ENCODE measurements around the gene CADM2. TPM values are rescaled to one million over a fixed set of nuclear protein-coding genes. Genes with fewer than 3 reads are reported as not detected.

CADM2 gene
- total RNA-seq, 1 donor from 2014 or later: 4.2 TPM

DNA sequence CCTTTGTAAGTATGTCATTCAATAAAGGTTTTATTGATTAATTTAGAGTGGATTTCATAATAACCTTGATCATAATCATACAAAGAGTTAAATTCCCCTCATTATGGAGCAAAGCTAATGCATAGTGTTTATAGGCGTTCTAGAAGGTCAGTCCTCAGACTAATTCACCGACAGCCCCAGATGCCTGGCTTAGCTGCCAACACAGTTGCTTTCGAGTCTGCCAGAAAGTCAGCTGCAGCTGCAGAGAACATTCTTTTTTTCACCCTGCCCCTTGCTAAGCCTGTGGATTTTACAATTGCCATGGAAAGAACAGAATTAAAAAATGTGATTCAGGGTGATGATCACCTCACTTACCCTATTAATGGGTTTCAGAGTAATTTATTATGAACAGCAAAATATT, 21.2 kb downstream of the CADM2 start:
- H3K27ac ChIP-seq (ENCODE audit: low read depth, low read length): no peak overlapping the region
- no peak overlapping the region for H3K4me3 ChIP-seq (ENCODE audit: low read length in 3 of 3)
- no peaks in the 10 kb centered on the region for H3K27me3 ChIP-seq (ENCODE audit: control insufficient read depth in 3 of 3, insufficient read depth in 3 of 3, low read length in 3 of 3)
- H3K4me1 ChIP-seq (ENCODE audit: control insufficient read depth in 3 of 3, insufficient read depth in 3 of 3, low read length in 3 of 3): peaks cover 0 to 5% (median 0%) of the 10 kb centered on the region in 3 donors
- H3K36me3 ChIP-seq (ENCODE audit: control insufficient read depth in 3 of 3, insufficient read depth in 3 of 3, low read length in 3 of 3): no peaks in the 10 kb centered on the region
- no peaks in the 10 kb centered on the region for H3K9me3 ChIP-seq (ENCODE audit: control insufficient read depth in 3 of 3, low read length in 3 of 3)
- no peak overlapping the region for H3K9ac ChIP-seq (ENCODE audit: low read depth in 1 of 3, low read length in 3 of 3)

DNA sequence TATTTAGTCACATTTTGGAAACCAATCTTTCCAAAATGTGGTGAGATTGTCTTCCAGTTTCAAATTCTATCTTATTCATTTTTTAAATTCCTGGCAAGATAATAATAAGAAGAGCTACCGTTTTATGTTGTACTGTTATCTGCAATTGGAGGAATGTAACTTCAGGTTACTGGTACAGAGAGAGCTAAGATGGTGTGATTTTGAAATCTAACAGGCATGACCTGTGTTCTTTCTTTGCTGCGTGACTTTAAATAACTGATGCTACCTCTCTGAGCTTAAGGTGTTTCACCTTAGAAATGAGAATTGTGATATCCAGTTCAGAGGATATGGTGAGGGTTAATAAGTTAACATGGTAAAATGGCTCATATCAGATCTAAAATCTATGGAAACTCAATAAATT, 21.7 kb downstream of the CADM2 start:
- Histone ChIP-seq H3K9me3 (ENCODE audit: control insufficient read depth in 3 of 3, low read length in 3 of 3) (no peaks in the 10 kb centered on the region), H3K9ac (ENCODE audit: low read depth in 1 of 3, low read length in 3 of 3) (no peak overlapping the region), H3K36me3 (ENCODE audit: control insufficient read depth in 3 of 3, insufficient read depth in 3 of 3, low read length in 3 of 3) (no peaks in the 10 kb centered on the region), H3K4me1 (ENCODE audit: control insufficient read depth in 3 of 3, insufficient read depth in 3 of 3, low read length in 3 of 3) (peaks cover 0 to 5% (median 0%) of the 10 kb centered on the region in 3 donors), H3K27me3 (ENCODE audit: control insufficient read depth in 3 of 3, insufficient read depth in 3 of 3, low read length in 3 of 3) (no peaks in the 10 kb centered on the region), H3K4me3 (ENCODE audit: low read length in 3 of 3) (no peak overlapping the region), H3K27ac (ENCODE audit: low read depth, low read length) (no peak overlapping the region)

DNA sequence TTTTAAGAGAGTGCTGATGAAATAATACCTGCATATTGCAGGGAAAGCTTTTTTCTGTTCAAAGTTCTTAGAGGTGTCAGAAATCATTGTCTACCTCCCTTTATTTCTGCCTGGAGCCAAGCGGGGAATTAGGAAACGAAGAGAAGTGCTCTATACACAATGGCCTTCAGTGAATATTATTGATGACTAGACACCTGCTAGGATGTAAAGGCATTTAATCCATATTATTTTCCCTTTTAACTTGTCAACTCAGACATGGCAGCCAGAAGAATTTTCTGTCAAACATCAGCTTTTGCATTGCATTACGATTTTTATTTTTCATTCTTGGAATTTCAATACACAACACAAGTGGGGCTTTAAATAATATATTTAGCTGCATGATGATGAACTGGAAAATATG, 24.7 kb downstream of the CADM2 start:
- Histone ChIP-seq H3K9ac (ENCODE audit: low read depth in 1 of 3, low read length in 3 of 3) (no peak overlapping the region), H3K4me1 (ENCODE audit: control insufficient read depth in 3 of 3, insufficient read depth in 3 of 3, low read length in 3 of 3) (peaks cover 0 to 5% (median 0%) of the 10 kb centered on the region in 3 donors), H3K27me3 (ENCODE audit: control insufficient read depth in 3 of 3, insufficient read depth in 3 of 3, low read length in 3 of 3) (no peaks in the 10 kb centered on the region), H3K36me3 (ENCODE audit: control insufficient read depth in 3 of 3, insufficient read depth in 3 of 3, low read length in 3 of 3) (no peaks in the 10 kb centered on the region), H3K27ac (ENCODE audit: low read depth, low read length) (no peak overlapping the region), H3K9me3 (ENCODE audit: control insufficient read depth in 3 of 3, low read length in 3 of 3) (no peaks in the 10 kb centered on the region), H3K4me3 (ENCODE audit: low read length in 3 of 3) (no peak overlapping the region)

DNA sequence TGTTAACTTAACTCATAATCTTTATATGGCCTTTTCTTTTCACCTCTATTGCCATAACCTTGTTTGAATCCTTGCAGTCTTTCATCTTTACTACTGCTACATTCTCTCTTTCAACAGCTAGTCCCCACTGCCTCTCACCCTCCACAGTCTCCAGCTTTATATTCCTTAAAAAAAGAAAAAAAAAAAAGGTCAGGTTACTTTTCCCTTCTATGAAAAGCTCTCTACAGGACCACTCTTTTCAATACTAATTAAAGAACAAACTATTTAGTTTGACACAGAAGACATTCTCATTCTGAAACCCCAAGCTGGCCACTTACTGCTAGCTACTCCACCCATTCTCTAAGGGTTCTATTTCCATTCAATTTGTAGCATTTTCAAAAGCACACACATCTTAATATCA, 25.6 kb downstream of the CADM2 start:
- Histone ChIP-seq H3K9ac (ENCODE audit: low read depth in 1 of 3, low read length in 3 of 3) (no peak overlapping the region), H3K4me1 (ENCODE audit: control insufficient read depth in 3 of 3, insufficient read depth in 3 of 3, low read length in 3 of 3) (peaks cover 0 to 5% (median 0%) of the 10 kb centered on the region in 3 donors), H3K36me3 (ENCODE audit: control insufficient read depth in 3 of 3, insufficient read depth in 3 of 3, low read length in 3 of 3) (no peaks in the 10 kb centered on the region), H3K27me3 (ENCODE audit: control insufficient read depth in 3 of 3, insufficient read depth in 3 of 3, low read length in 3 of 3) (no peaks in the 10 kb centered on the region), H3K4me3 (ENCODE audit: low read length in 3 of 3) (no peak overlapping the region), H3K27ac (ENCODE audit: low read depth, low read length) (no peak overlapping the region), H3K9me3 (ENCODE audit: control insufficient read depth in 3 of 3, low read length in 3 of 3) (no peaks in the 10 kb centered on the region)

DNA sequence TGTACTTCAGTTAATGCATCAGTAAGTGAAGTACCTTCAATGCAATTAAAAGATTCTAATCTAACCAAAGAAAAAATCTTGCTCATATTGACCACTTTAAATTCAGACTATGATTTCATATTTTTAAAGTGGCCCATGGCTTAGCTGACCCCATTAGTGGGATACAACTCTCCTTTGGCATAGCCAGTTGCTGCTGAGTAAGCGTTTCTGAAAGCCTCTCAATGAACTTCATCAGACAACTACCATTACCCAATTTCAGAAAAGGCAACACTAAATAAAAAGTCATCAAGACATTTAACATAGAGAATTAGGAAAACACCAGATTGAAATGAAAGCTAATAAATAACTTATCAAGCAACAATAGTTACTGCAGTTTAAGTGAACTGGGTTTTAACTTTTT, 27.0 kb downstream of the CADM2 start:
- H3K4me3 ChIP-seq (ENCODE audit: low read length in 3 of 3): no peak overlapping the region
- H3K27me3 ChIP-seq (ENCODE audit: control insufficient read depth in 3 of 3, insufficient read depth in 3 of 3, low read length in 3 of 3): no peaks in the 10 kb centered on the region
- no peaks in the 10 kb centered on the region for H3K4me1 ChIP-seq (ENCODE audit: control insufficient read depth in 3 of 3, insufficient read depth in 3 of 3, low read length in 3 of 3)
- H3K9me3 ChIP-seq (ENCODE audit: control insufficient read depth in 3 of 3, low read length in 3 of 3): no peaks in the 10 kb centered on the region
- H3K9ac ChIP-seq (ENCODE audit: low read depth in 1 of 3, low read length in 3 of 3): no peak overlapping the region
- no peak overlapping the region for H3K27ac ChIP-seq (ENCODE audit: low read depth, low read length)
- no peaks in the 10 kb centered on the region for H3K36me3 ChIP-seq (ENCODE audit: control insufficient read depth in 3 of 3, insufficient read depth in 3 of 3, low read length in 3 of 3)

DNA sequence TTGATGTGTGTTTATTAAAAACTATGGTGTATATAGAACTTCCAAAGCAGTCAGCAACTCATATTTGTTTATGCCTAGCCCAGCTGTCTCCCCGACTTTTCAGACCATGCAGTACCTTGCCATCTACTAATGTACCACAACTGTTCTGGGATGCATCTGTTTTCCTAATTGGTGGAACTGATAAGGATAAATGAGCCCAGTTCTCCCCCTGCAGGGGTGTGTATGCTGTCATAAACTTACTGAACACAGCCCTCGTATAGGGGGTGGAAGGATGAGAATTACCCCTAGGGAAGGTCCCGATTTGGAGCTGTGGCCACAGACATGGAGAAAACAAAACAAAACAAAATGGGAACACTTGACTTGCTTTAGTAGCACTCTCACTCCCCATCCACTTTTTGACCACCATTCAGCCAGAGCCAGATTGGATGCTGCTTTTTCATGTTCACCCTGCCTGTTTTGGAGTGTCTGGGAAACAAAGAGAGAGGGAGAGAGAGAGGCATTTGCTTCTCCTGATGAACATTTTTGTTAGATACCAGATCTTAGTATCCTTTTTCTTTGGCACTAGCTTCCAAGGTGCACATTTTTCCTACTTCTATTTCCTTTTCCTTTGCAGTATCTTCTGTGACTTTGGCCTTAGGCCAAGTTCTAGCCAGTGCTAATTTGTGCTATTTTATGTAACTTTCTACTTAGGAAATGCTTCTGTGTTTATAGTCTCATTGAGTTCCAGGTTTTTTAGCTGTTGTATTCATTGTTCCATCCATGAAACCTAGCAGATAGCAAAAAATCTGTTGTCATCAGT, 29.1 kb downstream of the CADM2 start:
- no peak overlapping the region for H3K9ac ChIP-seq (ENCODE audit: low read depth in 1 of 3, low read length in 3 of 3)
- no peaks in the 10 kb centered on the region for H3K36me3 ChIP-seq (ENCODE audit: control insufficient read depth in 3 of 3, insufficient read depth in 3 of 3, low read length in 3 of 3)
- no peaks in the 10 kb centered on the region for H3K4me1 ChIP-seq (ENCODE audit: control insufficient read depth in 3 of 3, insufficient read depth in 3 of 3, low read length in 3 of 3)
- H3K9me3 ChIP-seq (ENCODE audit: control insufficient read depth in 3 of 3, low read length in 3 of 3): no peaks in the 10 kb centered on the region
- H3K27me3 ChIP-seq (ENCODE audit: control insufficient read depth in 3 of 3, insufficient read depth in 3 of 3, low read length in 3 of 3): no peaks in the 10 kb centered on the region
- no peak overlapping the region for H3K27ac ChIP-seq (ENCODE audit: low read depth, low read length)
- H3K4me3 ChIP-seq (ENCODE audit: low read length in 3 of 3): no peak overlapping the region

DNA sequence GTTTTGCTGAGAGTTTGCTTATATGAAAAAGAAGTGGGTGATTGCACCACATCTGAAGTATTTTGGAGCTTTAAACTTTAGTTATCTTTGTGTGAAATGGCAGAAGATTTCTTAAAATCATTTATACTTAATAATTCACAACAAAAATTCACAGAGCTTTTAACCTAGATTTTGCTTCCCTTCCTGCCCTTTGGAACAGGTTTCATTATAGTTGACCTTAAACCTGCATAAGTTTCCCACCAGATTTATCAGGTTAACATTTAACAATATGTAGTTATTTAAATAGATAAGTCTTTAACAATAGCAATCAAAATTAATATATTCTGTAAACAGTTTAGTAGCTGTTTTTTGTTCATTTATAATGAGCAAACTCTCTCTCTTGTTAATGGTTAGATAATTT, 30.3 kb downstream of the CADM2 start:
- no peak overlapping the region for H3K27ac ChIP-seq (ENCODE audit: low read depth, low read length)
- H3K4me1 ChIP-seq (ENCODE audit: control insufficient read depth in 3 of 3, insufficient read depth in 3 of 3, low read length in 3 of 3): no peaks in the 10 kb centered on the region
- no peaks in the 10 kb centered on the region for H3K27me3 ChIP-seq (ENCODE audit: control insufficient read depth in 3 of 3, insufficient read depth in 3 of 3, low read length in 3 of 3)
- H3K36me3 ChIP-seq (ENCODE audit: control insufficient read depth in 3 of 3, insufficient read depth in 3 of 3, low read length in 3 of 3): no peaks in the 10 kb centered on the region
- no peak overlapping the region for H3K9ac ChIP-seq (ENCODE audit: low read depth in 1 of 3, low read length in 3 of 3)
- H3K9me3 ChIP-seq (ENCODE audit: control insufficient read depth in 3 of 3, low read length in 3 of 3): no peaks in the 10 kb centered on the region
- no peak overlapping the region for H3K4me3 ChIP-seq (ENCODE audit: low read length in 3 of 3)

DNA sequence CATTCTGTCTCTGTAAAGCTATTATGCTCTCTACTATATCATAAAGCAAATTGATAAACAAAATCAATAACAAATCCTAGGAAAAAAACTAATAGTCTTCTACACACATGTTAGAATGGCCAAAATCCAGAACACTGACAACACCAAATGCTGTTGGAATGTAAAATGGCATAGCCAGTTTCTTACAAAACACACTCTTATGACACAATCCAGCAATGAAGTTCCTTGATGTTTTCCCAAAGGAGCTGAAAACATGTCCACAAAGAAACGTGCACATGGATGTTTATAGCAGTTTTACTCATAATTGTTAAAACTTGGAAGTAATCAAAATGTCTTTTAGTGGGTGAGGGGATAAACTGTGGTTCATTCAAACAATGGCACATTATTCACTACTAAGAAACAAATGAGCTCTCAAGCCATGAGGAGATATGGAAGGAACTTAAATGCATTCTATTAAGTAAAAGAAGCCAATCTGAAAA, 32.7 kb downstream of the CADM2 start:
- no peaks in the 10 kb centered on the region for H3K9me3 ChIP-seq (ENCODE audit: control insufficient read depth in 3 of 3, low read length in 3 of 3)
- no peaks in the 10 kb centered on the region for H3K27me3 ChIP-seq (ENCODE audit: control insufficient read depth in 3 of 3, insufficient read depth in 3 of 3, low read length in 3 of 3)
- H3K4me3 ChIP-seq (ENCODE audit: low read length in 3 of 3): no peak overlapping the region
- H3K36me3 ChIP-seq (ENCODE audit: control insufficient read depth in 3 of 3, insufficient read depth in 3 of 3, low read length in 3 of 3): no peaks in the 10 kb centered on the region
- H3K4me1 ChIP-seq (ENCODE audit: control insufficient read depth in 3 of 3, insufficient read depth in 3 of 3, low read length in 3 of 3): no peaks in the 10 kb centered on the region
- no peak overlapping the region for H3K9ac ChIP-seq (ENCODE audit: low read depth in 1 of 3, low read length in 3 of 3)
- no peak overlapping the region for H3K27ac ChIP-seq (ENCODE audit: low read depth, low read length)

DNA sequence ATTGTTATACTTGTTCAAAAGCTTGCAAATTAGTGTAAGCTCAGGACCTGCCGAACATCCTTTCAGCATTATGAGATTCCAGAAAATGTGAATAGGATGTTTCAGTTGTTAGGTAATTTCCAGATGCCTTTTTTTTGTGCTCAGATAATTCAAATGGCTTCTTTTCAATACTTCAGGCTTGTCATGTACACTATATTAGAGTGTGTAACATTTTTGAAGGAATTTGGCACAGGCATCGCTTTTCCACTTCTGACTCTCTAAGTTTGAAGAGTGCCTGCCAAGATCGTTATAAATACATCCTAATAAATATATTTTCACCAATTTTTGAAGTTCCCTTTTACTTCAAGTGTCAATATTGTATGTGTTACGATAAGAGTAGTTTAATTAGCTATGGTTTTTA, 35.2 kb downstream of the CADM2 start:
- no peaks in the 10 kb centered on the region for H3K36me3 ChIP-seq (ENCODE audit: control insufficient read depth in 3 of 3, insufficient read depth in 3 of 3, low read length in 3 of 3)
- H3K9ac ChIP-seq (ENCODE audit: low read depth in 1 of 3, low read length in 3 of 3): no peak overlapping the region
- H3K4me3 ChIP-seq (ENCODE audit: low read length in 3 of 3): no peak overlapping the region
- H3K9me3 ChIP-seq (ENCODE audit: control insufficient read depth in 3 of 3, low read length in 3 of 3): no peaks in the 10 kb centered on the region
- H3K4me1 ChIP-seq (ENCODE audit: control insufficient read depth in 3 of 3, insufficient read depth in 3 of 3, low read length in 3 of 3): peaks cover 0 to 5% (median 0%) of the 10 kb centered on the region in 3 donors
- H3K27me3 ChIP-seq (ENCODE audit: control insufficient read depth in 3 of 3, insufficient read depth in 3 of 3, low read length in 3 of 3): no peaks in the 10 kb centered on the region
- H3K27ac ChIP-seq (ENCODE audit: low read depth, low read length): no peak overlapping the region

DNA sequence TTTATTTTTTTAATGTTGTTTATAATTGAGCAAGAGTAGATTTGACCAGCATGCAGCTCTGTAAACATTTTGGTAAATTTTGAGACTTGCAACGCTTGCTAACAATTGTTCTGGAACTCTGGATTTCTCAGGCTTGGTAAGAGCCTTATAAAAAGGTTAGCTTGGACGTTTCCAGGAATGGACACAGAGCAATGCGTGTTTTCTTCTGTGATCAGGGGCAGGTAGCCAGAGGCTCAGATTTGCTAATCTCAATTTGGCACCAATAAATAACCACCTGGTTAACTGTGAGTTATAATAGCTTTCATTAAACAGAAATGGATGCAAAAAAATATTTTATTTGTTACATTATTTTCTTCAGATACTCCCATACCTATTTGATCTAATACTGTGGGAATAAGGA, 39.8 kb downstream of the CADM2 start:
- H3K4me3 ChIP-seq (ENCODE audit: low read length in 3 of 3): no peak overlapping the region
- peaks cover 0 to 5% (median 0%) of the 10 kb centered on the region in 3 donors for H3K4me1 ChIP-seq (ENCODE audit: control insufficient read depth in 3 of 3, insufficient read depth in 3 of 3, low read length in 3 of 3)
- no peak overlapping the region for H3K9ac ChIP-seq (ENCODE audit: low read depth in 1 of 3, low read length in 3 of 3)
- H3K27me3 ChIP-seq (ENCODE audit: control insufficient read depth in 3 of 3, insufficient read depth in 3 of 3, low read length in 3 of 3): no peaks in the 10 kb centered on the region
- no peaks in the 10 kb centered on the region for H3K9me3 ChIP-seq (ENCODE audit: control insufficient read depth in 3 of 3, low read length in 3 of 3)
- H3K27ac ChIP-seq (ENCODE audit: low read depth, low read length): no peak overlapping the region
- H3K36me3 ChIP-seq (ENCODE audit: control insufficient read depth in 3 of 3, insufficient read depth in 3 of 3, low read length in 3 of 3): no peaks in the 10 kb centered on the region
